Right lobe of liver (tissue), 4 donors: ENCODE measurements around the gene ELANE.

Experiments
- POLR2A ChIP-seq: fragments of 450-650 bp; IDR thresholded peaks from one replicate; pipeline ENCODE4 v1.6.1; 2017; ENCODE audit warnings: antibody characterized with exemption, mild to moderate bottlenecking
- TF ChIP-seq, protein P1 (sequence below), 4 donors: fragments of 200-600 bp in 3 of 4; fragments of 450-650 bp in 1 of 4; IDR thresholded peaks; one replicate each; pipeline versions ENCODE4 v1.5.1 to v1.8.0; 2016 to 2022; ENCODE audit warnings: antibody characterized with exemption in 4 of 4, mild to moderate bottlenecking in 2 of 4
- donor health status: DM: no; HTN: no; CAD: no.
- donor health status: DM: no; HTN: no; CAD: no.
- donor health status: DM: no; HTN: yes; CAD: no.

DNA sequence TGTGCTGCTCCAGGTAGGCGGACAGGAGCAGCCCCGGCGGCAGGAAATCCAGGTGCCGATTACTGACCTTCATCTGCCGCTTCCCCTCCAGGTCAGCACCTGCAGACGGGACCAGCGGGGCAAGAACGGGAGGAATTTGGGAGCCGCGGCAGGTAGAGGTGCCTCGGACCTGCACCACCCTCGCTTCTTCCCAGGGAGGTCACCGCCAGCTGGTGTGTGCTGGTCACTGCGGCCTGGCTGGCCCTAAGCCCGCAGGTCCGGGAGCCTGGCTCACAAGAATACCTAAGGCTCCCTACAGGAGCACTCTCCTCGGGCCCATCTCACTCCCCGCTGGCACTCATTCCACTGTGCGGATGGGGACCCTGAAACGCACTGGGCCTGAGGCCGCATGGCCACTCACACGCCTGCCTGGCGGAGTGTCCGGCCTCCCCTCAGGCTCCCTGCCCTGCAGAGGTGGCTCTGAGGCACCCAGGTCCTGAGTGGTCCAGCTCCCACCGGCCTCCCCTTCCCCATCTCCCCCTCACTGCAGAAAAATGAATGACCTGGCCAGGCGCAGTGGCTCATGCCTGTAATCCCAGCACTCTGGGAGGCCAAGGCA is 45.4 kb downstream of the ELANE start:
- TF ChIP-seq, protein P1, sequence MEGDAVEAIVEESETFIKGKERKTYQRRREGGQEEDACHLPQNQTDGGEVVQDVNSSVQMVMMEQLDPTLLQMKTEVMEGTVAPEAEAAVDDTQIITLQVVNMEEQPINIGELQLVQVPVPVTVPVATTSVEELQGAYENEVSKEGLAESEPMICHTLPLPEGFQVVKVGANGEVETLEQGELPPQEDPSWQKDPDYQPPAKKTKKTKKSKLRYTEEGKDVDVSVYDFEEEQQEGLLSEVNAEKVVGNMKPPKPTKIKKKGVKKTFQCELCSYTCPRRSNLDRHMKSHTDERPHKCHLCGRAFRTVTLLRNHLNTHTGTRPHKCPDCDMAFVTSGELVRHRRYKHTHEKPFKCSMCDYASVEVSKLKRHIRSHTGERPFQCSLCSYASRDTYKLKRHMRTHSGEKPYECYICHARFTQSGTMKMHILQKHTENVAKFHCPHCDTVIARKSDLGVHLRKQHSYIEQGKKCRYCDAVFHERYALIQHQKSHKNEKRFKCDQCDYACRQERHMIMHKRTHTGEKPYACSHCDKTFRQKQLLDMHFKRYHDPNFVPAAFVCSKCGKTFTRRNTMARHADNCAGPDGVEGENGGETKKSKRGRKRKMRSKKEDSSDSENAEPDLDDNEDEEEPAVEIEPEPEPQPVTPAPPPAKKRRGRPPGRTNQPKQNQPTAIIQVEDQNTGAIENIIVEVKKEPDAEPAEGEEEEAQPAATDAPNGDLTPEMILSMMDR (IDR thresholded peaks at IDR 0.05): no peak
- no peak for TF ChIP-seq POLR2A
